Effector CD4-positive, alpha-beta T cell (primary cell): ENCODE data around the gene POLD2.

Experiments used
- DNase-seq: peaks from one replicate; pipeline ENCODE4 v3.0.0-alpha.2; 2020

Gene POLD2

DNA sequence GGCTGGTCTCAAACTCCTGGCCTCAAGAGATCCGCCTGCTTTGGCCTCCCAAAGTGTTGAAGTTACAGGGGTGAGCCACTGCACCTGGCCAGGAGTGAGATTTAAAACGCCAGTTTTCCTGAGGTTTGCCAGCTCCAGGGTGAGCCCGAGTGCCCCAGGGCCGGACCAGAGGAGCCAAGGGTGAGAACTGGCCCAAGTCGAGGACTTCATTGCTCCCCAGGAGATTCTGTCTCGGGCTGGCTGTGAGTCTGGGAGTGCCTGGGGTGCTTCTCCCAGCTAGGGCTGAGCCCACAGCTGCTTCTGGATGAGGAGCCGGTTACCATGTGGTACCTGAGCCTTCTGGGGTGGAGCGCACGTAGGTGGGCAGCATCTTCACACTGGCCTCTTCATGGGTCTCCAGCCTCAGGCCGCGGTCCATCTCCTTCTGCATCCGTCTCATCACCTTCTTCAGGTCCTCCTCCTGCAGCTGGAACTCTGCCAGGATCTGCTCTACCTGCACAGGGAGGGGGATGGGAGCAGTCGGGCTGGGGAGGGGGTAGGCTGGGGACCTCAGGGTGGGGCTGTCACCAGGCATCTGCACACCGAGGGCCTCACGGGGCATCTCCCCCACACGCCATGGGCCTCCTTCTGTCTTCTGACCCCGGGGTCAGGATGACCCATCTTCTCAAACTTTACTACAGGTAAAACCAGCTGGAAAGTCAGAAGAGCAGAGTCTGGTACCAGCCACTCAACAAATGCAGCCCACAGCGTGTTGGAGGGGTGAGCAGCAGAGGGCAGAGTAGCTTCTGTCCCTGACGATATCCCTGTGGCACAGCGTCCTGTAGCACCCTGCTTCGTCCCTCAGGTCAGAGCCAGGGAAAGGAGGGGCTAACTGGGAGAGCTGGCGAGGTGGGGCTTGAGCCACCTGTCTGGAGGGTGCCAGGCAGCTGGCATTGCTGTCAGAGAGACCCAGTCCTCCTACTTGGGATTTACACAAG, 29.9 kb upstream of the POLD2 start:
- no peak for DNase-seq

- DNase-seq: no peak
These were observed 28.6 kb upstream of the POLD2 start for GRCh38 chr7:44151956-44152355.

DNA sequence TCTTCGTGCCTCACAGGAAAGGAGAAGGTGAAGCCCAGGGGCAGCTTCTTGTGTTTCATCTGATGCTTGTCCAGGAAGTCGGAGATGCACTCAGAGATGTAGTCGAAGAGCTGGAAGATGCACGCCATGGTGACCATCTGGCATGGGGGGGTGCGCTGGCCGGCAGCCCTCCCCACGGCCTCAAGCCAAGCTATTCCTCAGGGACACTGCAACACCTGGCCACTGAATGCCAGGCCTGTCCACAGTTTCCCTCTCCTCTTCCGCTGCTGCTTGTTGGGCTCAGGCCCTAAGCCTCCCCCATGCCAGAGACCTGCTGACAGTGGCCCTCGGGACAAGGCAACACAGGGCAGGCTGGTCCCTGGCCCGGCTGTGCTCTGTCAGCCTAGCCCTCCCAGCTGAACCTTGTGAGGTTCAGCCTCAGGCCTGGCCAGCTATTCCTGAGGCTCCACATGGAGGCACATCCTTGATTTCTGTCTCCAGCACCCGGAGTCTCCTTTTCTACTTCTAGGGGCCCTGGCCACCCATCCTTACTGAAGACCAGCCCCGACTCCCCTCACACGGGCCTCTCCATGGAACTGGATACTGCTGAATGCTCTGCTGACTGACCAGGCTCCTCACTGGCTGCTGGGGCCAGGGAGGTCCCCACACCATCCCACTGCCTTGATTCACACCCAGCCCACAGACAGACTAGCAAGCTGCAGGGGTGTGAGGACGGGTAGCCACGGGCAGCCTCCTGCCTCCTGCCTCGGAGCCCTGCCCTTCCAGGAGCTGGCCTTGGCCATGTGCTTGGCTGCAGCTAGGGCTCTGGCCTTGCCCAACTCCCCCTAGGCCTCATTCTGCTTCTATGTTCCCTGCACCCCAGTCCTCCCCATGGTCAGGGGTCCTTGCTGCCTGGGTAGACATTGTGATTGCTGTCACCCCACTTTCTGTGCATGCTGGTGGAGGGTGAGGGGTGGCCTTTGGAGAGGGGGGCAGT, 27.9 kb upstream of the POLD2 start:
- no peak for DNase-seq

- DNase-seq: no peak
These were observed 27.1 kb upstream of the POLD2 start for GRCh38 chr7:44150466-44150832.

- DNase-seq: no peak
These were observed 26.5 kb upstream of the POLD2 start for GRCh38 chr7:44149571-44150465.

DNA sequence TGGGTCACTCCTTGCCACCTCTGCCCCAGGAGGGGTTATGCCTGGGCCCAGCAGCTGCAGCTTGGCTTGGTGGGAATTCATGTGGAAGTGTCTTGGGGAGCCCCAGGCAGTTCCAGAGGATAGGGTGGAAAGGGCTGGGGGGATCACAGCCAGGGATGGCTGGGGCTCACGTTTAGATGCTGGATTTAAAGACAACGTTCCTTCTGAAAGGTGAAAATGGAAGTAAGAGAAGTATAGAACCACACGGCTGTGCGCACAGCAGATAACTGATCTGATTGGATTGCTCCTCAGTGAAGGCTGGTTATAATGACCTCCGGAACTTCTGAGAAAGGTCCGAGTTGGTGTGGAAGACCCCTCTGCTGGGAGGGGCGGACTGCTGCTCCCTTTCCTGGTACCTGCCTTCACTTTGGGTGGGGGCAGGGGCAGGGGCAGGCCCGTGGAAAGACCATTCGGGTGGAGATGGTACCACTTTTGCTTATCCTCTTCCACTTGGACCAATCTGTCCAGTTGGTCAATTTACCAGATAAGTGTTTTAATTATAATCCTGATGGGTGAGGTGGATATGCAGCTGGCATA, 25.7 kb upstream of the POLD2 start:
- DNase-seq: no peak

DNA sequence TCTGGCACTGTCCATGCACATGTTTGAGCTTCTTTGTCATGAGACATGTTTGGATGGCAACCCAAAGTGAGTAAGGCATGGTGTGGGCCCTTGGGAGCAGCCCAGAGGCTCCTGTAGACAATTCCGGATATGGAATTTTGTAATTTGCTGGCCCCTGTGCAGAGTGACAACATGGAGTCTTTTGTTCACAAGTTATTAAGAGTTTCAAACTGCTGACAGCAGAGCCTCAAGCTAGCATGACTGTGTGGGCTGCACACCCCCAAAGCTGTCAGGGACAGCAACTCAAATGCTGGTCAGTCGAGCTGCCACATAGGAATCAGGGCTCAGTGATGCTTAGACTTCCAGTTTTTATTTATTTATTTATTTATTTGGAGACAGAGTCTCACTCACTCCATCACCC, 24.8 kb upstream of the POLD2 start:
- no peak for DNase-seq

GRCh38 chr7:44147026-44147991, 24.0 kb upstream of the POLD2 start:
- DNase-seq: no peak

- peak; percentile 48 for DNase-seq
These were observed 22.9 kb upstream of the POLD2 start for GRCh38 chr7:44145969-44146911.

DNA sequence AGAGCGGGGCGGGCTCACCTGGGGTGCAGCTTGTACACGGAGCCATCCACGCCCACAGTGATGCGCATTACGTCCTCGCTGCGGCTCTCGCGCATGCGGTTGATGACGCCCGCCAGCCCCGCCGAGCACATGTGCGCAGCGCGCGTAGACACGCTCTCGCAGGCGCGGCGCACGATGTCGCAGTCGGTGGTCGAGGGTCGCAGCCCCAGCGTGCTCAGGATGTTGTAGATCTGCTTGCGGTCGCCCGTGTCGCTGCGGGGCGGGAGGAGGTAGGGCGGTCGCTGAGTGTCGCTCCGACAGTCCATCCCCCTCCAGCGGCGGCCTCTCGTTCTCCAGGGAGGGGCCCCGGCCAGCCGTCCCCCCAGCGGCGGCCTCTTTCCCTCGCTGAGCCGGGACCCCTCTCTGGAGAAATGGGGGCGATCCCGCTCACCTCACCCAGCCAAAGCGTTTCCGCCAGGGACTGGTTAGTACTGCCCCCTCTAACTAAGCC, 22.2 kb upstream of the POLD2 start:
- peak; percentile 33 for DNase-seq

GRCh38 chr7:44144968-44145478, 21.7 kb upstream of the POLD2 start:
- no peak for DNase-seq

DNA sequence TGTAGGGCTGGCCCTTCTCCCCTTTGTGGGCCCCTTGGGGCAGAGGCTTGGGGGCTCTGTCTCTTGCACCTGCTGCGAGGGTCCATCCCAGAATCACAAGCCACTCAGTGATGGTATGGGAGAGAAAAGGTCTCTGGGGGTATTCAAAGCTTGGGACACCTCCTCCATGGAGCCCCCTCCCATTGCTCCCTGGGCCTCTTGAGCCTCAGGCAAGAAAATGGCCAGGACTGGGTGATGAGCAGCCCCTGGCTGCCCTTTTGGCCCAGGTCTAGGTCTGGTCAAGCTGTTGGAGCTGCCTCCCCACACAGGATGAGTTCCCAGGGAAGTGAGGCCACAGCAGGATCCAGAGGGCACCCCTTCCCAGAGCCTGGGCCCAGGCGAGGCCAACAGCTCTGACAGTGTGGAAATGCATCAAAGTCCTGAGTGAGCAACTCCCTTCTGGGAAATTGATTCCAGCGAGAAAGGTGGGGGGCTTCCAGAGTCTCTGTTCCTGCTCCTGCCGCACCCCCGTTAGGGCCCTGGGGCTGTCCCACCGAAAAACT, 21.1 kb upstream of the POLD2 start:
- DNase-seq: no peak

GRCh38 chr7:44143646-44144250, 20.4 kb upstream of the POLD2 start:
- DNase-seq: no peak

DNA sequence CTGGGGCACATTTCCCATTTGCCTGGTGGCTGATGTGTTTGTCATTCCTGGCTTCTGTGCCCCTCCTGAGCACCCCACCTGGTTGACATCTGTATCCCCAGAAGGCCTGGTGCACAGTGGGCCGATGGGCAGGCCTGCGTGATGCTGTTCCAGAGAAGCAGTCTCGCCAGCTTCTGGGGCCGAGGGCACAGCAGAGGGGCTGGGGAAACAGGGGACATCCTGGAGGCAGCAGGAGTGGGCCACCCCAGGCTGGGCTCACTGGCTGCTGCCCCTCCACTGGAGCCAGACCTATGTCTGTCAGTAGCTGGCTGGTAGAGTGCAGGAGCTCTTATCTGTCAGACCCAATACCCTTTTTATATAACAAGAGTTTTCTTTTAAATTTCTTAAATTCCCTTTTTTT, 18.7 kb upstream of the POLD2 start:
- DNase-seq: no peak

GRCh38 chr7:44141221-44141850, 18.0 kb upstream of the POLD2 start, which contains the start of gene MYL7:
TSS of gene MYL7 (minus strand) at chr7:44141332. CDS start at chr7:44141305, 27 bp downstream.
- no peak for DNase-seq

DNA sequence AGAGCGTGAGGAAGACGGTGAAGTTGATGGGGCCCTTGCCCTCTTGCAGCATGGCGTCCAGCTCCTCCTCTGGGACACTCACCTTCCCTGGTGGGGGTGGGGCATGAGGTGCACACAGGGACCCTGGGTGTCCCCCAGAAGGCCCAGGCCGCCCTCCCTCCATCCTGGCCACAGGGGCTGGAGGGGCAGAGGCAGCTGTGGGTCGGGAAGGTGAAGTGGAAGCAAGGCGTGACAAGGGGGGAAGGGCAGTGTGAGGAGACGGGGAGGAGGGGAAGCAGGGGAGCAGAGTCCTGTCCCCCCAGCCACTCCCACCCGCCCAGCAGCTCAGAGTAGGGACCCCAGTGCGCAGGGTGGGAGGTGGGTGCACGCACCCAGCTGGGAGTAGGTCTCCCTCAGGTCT, 17.0 kb upstream of the POLD2 start:
- no peak for DNase-seq

GRCh38 chr7:44139311-44140010, 16.1 kb upstream of the POLD2 start:
- DNase-seq: no peak
